Measurements from ENCODE around the gene ASTN2.

The ASTN2 gene

GRCh38 chr9:117359910-117360309, 54.9 kb downstream of the ASTN2 start:
- DNase-seq, result no peak

- DNase-seq, result no peak
These were observed 59.3 kb downstream of the ASTN2 start for GRCh38 chr9:117355542-117355941.

- DNase-seq, result no peak
These were observed 59.9 kb downstream of the ASTN2 start for GRCh38 chr9:117354997-117355396.

- DNase-seq, result no peak
These were observed 60.5 kb downstream of the ASTN2 start for GRCh38 chr9:117354244-117354847.

GRCh38 chr9:117344892-117345660, 69.8 kb downstream of the ASTN2 start:
- no peak for DNase-seq

GRCh38 chr9:117343427-117343826, 71.4 kb downstream of the ASTN2 start:
- DNase-seq, result no peak

- DNase-seq, result no peak
These were observed 73.7 kb downstream of the ASTN2 start for GRCh38 chr9:117341151-117341550.

- DNase-seq, result no peak
These were observed 74.4 kb downstream of the ASTN2 start for GRCh38 chr9:117340422-117340821.

- DNase-seq, result no peak
These were observed 78.9 kb downstream of the ASTN2 start for GRCh38 chr9:117335837-117336433.

GRCh38 chr9:117334101-117334500, 80.8 kb downstream of the ASTN2 start:
- no peak for DNase-seq

- DNase-seq, result peak; percentile 32
These were observed 89.0 kb downstream of the ASTN2 start for GRCh38 chr9:117325831-117326230.

- no peak for DNase-seq
These were observed 89.6 kb downstream of the ASTN2 start for GRCh38 chr9:117325110-117325731.

- DNase-seq, result no peak
These were observed 91.5 kb downstream of the ASTN2 start for GRCh38 chr9:117323390-117323789.

- DNase-seq, result no peak
These were observed 97.7 kb downstream of the ASTN2 start for GRCh38 chr9:117317192-117317591.

- peak; percentile 9 for DNase-seq
These were observed 99.6 kb downstream of the ASTN2 start for GRCh38 chr9:117315236-117315635.

GRCh38 chr9:117313989-117314388, 100.9 kb downstream of the ASTN2 start:
- DNase-seq, result no peak

- DNase-seq, result no peak
These were observed 107.2 kb downstream of the ASTN2 start for GRCh38 chr9:117307701-117308100.

GRCh38 chr9:117306032-117306431, 108.8 kb downstream of the ASTN2 start:
- no peak for DNase-seq

GRCh38 chr9:117305454-117305853, 109.4 kb downstream of the ASTN2 start:
- DNase-seq, result no peak

- no peak for DNase-seq
These were observed 110.3 kb downstream of the ASTN2 start for GRCh38 chr9:117304549-117304948.

GRCh38 chr9:117303643-117304230, 111.1 kb downstream of the ASTN2 start:
- DNase-seq, result no peak

GRCh38 chr9:117302487-117302886, 112.4 kb downstream of the ASTN2 start:
- DNase-seq, result no peak

- DNase-seq, result no peak
These were observed 114.3 kb downstream of the ASTN2 start for GRCh38 chr9:117300371-117301110.
